Fibroblast of pulmonary artery (primary cell): Measurements from ENCODE around the gene SLC2A13.

Source experiments
- DNase-seq: peaks from one replicate; pipeline ENCODE4 v3.0.0-alpha.2; 2010; ENCODE audit warnings: low read depth
- H3K4me3 ChIP-seq: replicated peaks from 2 replicates; pipeline ENCODE4 v1.5.1; 2011; ENCODE audit warnings: low read depth, mild to moderate bottlenecking, control low read depth, low read length, moderate library complexity
- TF ChIP-seq, protein P1 (sequence below): IDR thresholded peaks from 2 replicates; pipeline ENCODE4 v1.5.1; 2011; ENCODE audit warnings: mild to moderate bottlenecking, control low read depth, low read length, inconsistent platforms; ENCODE audit errors: missing control alignments

The SLC2A13 gene

DNA sequence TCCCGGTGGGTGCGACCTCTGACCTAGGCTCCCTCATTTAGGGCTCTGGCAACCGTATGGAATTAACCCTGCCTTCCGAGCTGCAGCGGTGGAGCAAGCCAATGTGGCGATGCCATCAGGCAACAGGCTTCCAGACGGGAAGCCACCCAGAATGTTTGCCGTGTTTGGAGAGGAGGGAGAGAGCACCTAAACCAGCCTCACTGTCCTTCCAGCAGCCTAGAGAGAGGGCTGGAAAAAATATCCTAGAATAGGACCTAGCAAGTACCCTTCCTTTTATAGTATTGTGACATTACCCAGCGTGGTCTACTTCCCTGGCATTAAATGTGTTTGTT, 287 bp upstream of the SLC2A13 start:
- no peak for DNase-seq
- TF ChIP-seq, protein P1, sequence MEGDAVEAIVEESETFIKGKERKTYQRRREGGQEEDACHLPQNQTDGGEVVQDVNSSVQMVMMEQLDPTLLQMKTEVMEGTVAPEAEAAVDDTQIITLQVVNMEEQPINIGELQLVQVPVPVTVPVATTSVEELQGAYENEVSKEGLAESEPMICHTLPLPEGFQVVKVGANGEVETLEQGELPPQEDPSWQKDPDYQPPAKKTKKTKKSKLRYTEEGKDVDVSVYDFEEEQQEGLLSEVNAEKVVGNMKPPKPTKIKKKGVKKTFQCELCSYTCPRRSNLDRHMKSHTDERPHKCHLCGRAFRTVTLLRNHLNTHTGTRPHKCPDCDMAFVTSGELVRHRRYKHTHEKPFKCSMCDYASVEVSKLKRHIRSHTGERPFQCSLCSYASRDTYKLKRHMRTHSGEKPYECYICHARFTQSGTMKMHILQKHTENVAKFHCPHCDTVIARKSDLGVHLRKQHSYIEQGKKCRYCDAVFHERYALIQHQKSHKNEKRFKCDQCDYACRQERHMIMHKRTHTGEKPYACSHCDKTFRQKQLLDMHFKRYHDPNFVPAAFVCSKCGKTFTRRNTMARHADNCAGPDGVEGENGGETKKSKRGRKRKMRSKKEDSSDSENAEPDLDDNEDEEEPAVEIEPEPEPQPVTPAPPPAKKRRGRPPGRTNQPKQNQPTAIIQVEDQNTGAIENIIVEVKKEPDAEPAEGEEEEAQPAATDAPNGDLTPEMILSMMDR: no peak
- H3K4me3 ChIP-seq: peak overlapping the region; percentile 34

DNA sequence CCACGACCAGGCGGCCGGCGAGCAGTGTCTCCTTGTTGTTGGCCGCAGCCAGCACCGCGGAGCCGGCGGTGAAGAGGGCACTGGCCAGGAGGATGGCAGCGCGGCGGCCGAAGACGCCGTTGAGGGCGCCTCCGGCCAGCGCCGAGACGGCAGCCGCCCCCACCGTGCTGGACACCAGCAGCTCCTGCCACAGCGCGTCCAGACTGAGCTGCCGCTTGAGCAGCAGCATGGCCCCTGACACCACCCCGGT, 691 bp downstream of the SLC2A13 start:
- TF ChIP-seq, protein P1: no peak
- no peak for DNase-seq
- peak overlapping the region; percentile 73 for H3K4me3 ChIP-seq

DNA sequence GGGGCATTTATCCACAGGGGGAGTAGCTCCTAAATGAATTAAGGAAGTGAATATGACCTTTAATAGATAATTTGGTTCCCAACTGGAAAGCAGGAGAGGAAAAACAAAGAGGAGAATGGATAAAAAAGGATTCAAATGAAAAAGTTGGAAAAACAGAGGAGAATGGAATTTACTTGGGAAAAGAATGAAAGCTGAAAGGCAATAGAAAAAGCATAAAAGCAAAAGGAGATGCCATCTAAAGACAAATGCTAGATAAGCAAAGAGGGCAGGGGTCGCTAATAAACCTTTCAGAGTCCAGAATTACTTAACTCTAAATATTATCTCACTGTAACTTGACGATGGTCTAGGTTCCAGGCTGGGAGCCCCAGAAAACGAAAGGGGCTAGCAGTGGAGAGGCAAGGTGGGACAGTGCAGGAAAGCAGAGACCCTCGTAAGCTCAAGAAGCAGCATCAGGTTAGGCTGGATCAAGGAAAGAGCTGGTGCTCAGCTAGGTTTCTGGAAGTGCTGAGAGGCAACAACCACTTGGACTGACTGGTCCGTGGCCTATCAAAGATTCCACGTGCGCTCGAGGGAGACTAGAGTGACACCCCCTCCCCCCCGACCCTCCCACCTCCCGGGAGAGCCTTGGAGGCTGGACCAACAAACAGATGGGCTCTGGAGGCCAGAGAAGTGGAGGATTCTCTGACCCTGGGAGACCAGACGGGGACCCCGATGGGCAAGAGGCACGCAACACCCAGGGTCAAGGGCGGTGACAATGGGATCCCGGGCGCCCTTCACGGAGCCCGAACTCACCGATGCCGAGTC, 1.2 kb downstream of the SLC2A13 start:
- TF ChIP-seq, protein P1: no peak
- DNase-seq: no peak
- H3K4me3 ChIP-seq: peak overlapping the region; percentile 73

DNA sequence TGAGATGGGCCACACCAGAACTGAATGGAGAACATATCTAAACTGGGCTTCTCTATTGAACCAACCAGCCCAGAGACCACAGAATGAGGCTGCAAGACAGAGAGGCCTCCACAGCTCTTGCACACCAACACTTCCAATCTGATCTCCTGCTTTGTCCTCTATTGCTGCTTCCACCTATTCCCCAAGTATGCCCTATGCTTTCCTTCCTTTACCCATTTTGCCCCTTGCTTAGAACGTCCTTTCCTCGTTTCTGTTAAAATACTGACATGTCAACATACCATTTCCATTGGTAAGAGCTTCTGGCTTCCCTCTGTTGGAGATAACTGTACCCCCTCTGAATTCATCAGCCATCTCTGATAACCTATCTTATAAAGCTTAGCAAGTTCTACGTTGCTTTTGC, 2.8 kb downstream of the SLC2A13 start:
- H3K4me3 ChIP-seq: no peak overlapping the region
- no peak for DNase-seq
- TF ChIP-seq, protein P1: no peak

DNA sequence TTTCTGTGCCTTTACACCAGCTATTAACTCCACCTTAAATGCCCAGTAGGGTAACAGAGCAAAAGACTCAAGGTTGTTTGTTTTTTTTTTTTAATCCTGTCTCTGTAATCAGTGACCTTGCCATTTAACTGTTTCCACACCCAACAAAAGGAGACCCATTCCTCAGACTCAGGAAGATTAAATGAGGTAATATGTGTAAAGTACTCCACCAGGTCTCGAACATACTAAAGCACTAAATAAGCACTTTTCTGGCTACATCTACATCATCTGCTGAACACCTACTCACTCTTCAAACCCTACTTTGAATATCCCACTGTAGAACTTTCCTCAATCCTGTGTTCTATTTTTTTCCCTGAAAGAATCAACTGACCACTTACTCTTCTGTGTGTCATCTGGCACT, 4.1 kb downstream of the SLC2A13 start:
- H3K4me3 ChIP-seq: no peak overlapping the region
- DNase-seq: no peak
- TF ChIP-seq, protein P1: no peak

DNA sequence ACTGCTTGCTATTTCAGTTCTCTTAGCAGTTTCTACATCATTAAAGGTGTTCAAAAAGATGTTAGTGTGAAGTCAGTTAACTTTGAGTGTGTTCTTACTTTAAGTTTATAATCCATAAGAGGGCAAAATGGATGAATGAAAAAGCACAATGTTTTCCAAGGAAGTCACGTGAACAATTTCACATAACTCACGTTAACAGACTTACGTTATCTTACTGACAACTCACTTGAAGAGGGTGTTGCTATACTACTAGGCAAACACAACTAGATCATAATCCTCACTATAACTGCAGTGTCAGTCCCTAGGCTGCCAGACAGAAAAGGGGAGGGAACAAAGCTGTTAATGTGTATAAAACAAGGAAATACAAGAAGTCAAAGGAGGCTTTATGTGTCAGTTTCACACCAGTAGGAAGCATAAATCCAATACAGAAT, 6.4 kb downstream of the SLC2A13 start:
- TF ChIP-seq, protein P1: no peak
- peak; percentile 8 for DNase-seq
- H3K4me3 ChIP-seq: no peak overlapping the region

DNA sequence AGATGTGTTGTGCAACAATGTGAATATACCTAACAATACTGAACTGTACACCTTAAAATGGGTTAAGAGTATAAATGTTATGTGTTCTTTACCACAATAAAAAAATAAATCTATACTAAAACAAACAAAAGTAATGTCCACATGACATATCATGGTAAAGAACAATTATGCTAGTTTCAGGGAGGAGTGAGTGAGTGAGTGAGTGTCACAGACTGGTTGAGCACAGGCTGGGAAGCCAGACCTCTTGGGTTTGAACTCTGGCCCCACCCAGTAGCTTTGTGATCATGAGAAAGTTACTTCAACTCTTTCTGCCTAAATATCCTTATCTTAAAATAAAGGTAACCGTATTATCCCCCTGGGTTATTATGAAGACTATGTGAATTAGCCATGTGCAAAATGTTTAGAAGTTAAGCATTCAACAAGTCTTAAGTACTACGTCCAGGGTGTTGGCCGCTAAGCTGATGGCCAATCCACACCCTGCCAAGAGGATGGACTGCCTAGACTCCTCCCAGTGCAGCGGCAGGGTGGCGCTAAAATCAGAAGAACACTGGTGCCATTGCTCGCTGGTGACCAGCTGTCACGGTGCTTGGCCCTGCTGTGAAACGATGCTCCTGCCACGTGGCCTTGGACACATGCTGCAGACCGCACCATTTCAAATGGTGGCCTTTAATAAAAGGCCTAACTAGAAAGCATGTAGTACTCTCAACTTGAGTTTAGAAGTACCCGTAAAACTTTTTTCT, 7.3 kb downstream of the SLC2A13 start:
- H3K4me3 ChIP-seq: no peak overlapping the region
- TF ChIP-seq, protein P1: no peak
- DNase-seq: no peak
